Left forelimb (tissue), 1 donor: ENCODE data around the gene CDK5R1.

Experiments
- DNase-seq: peaks from one replicate; pipeline ENCODE4 v3.0.0-alpha.2; 2018; ENCODE audit warnings: low spot score

Gene CDK5R1

DNA sequence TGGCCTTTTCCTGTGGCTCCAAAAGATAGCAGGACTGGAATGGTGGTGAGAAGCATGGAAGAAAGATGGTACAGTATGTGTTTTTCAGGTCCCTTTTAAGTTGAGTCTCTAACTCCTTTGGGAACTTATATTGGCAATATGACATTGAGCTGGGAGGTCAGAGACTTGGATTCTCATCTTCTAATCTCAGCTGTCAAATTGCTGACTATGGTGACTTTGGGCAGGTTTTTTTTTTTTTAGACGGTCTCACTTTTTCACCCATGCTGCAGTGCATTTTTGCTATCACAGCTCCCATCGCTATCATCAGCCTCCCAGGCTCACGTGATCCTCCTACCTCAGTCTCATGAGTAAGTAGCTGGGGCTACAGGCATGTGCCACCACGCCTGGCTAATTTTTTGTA, 15.1 kb upstream of the CDK5R1 start:
- DNase-seq = no peak

DNA sequence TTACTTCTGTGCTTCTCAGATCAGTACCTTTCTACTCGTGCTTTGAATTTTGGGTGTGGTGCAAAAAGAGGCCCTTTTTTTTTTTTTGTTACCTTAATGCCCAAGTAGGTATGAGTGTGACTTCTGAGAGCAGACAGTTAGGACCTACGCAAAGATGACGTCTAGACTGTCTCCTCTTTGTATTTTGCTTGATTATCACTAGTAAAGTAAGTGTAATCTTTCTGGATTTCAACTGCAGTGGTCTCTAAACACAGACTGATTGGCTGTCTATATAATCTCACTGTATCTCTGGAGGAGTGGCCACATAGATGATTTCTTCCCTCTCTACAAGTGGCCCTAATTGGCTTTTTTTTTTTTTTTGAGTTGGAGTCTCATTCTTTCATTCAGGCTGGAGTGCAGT, 11.5 kb upstream of the CDK5R1 start:
- DNase-seq = no peak

- no peak for DNase-seq
These were observed 9.6 kb upstream of the CDK5R1 start for GRCh38 chr17:32477220-32477619.

GRCh38 chr17:32479074-32479617, 7.6 kb upstream of the CDK5R1 start:
- no peak for DNase-seq

DNA sequence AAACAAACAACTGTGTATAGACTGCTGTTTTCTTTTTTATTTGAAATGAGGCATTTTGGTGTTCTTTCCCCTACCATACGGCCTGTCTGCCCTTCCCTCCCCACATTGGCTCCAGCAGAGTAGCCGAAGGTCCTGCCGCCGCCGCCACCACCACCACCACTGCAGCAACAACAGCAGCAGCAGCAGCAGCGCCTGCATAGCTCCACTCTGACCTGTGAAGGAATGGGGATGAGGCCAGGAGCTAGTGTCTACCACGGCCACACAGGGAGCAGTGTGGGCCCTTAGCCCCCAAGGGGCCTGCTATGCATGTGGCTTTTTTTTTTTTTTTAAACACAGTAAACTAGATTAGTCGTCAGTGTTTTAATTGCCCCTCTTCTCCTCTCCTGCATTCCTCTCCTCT, 5.6 kb upstream of the CDK5R1 start:
- DNase-seq = no peak

GRCh38 chr17:32482568-32483320, 4.0 kb upstream of the CDK5R1 start:
- DNase-seq = no peak

- peak; percentile 85 for DNase-seq
These were observed 3.3 kb upstream of the CDK5R1 start for GRCh38 chr17:32483451-32484019.

DNA sequence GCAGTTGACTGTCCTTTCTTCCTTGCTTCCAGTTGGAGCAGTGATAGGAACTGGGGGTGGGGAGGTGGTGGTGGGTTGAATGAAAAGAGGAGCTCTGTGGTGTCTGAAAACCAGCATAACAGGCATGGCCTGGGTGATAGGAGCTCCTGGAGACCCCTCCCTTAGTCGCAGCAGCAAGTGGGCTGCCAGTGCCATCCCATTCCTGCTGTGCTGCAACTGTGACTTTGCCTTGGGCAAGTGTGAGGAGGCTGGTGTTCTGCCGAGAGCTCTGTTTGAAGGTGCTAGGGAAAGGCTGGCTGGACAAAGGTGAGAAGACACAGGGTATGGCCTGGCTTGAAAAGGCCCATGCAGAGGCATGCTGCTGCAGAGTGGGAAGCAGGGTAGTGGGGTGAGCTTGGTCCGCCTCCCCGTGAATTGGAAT, 2.7 kb upstream of the CDK5R1 start:
- no peak for DNase-seq

DNA sequence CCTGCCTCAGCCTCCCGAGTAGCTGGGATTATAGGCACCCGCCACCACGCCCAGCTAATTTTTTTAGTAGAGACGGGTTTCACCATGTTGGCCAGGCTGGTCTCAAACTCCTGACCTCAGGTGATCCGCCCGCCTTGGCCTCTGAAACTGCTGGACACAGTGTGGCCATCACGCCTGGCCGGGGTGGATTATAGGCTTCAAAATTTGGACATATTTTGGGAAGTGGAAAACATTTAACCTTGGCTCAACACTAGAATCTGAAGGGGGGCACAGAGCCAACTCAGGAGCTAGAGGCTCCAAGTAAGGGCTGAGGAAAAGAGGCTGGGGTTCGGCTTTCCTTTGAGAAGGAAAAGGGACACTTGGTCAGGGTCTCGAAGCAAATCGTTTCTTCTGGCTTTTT, 2.2 kb upstream of the CDK5R1 start:
- DNase-seq = no peak

GRCh38 chr17:32485261-32486110, 1.3 kb upstream of the CDK5R1 start:
- DNase-seq = no peak

DNA sequence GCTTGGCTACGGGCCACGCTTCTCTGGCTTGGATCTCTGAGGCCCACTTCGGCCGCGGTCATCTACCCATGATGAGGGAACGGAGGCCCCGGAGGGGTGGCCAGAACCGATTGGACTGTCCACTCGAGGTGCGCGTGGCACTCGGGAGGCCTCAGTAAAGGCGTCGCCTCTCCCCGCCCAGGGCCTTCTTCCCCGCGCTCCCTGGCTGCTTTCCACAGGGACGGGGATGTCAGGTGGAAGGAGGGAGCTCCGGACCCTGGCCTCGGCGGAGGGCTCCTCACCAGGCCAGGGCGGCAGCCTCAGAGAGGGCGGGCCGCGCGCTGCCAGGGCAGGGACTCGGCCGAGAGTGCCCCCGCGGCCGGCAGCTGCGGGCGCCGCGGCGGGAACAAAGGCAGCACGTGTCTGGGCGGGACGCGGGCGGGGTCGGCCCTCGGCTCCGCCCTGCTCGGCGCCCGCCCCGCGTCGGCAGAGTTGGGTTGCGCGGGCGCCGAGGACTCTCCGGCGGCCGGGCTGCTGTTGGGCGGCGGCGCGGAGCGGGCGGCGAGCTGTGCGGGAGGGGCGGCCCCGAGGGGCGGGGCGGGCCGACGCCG, 587 bp upstream of the CDK5R1 start:
- DNase-seq = peak; percentile 82

GRCh38 chr17:32487473-32488176, 832 bp downstream of the CDK5R1 start:
- DNase-seq = peak; percentile 63

GRCh38 chr17:32488177-32488542, 1.4 kb downstream of the CDK5R1 start:
- DNase-seq = peak; percentile 65

DNA sequence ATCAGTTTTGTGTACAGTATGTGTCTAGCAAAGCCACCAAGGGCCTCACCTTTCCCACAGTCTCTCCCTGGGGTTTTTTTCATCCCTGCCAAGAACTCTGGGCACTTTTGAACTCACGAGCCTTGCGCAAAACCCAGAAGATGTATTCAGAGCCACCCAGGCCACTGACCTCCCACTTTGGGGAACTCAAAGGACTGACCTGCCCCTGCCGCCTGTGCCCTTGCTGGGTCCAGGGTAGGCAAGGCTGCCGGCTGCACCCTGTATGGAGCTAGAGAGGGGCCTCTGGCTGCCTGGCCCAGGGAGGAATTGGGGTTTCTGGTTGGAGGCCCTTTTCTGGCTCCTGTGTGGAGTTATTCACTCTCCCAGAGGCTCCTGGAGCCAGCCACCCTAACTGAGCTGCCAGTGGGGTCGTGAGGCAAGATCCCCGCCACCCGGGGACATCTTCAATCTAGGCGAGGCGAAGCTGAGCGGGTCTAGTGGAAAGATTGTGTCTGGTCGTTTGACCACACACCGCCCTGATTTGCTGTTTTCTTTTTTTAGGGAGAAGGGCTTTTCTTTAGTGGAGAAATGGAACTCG, 1.9 kb downstream of the CDK5R1 start:
- no peak for DNase-seq

DNA sequence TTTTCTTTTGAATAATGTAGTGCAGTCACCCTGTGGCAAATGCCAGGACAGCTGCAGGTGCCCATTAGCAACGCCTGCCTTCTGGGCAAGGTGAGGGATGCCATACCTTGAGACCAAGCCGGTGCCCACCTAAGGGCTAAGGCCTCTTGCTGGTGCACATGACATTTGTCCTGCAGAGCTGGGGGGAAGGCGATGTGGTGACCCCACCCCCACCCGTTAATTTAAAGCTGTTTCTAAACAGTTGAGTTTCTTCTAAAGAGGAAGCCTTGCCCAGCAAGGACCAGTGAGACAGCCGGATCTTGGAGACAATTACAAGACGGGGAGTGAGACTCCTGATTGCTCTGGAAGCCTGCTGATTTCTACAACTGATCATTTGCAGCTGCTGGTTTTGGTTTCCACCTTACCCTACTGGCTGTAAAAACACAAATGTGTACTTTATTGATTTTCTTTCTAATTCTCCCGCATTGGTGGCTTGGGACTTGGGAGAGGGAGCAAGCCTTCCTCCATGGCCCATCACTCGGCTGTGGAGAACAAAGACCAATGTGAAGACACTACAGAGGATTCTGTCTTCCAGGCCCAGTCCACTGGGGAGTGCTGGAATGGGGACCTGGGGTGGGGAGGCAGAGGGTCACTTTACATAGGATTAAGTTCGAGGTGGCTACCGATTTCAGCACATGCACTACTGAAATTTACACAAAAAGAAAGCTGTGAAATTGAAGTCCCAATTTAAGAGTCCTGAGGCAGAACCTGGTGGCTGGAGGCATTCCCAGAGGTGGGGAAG, 2.7 kb downstream of the CDK5R1 start:
- no peak for DNase-seq

- peak; percentile 55 for DNase-seq
These were observed 3.3 kb downstream of the CDK5R1 start for GRCh38 chr17:32490101-32490482.

DNA sequence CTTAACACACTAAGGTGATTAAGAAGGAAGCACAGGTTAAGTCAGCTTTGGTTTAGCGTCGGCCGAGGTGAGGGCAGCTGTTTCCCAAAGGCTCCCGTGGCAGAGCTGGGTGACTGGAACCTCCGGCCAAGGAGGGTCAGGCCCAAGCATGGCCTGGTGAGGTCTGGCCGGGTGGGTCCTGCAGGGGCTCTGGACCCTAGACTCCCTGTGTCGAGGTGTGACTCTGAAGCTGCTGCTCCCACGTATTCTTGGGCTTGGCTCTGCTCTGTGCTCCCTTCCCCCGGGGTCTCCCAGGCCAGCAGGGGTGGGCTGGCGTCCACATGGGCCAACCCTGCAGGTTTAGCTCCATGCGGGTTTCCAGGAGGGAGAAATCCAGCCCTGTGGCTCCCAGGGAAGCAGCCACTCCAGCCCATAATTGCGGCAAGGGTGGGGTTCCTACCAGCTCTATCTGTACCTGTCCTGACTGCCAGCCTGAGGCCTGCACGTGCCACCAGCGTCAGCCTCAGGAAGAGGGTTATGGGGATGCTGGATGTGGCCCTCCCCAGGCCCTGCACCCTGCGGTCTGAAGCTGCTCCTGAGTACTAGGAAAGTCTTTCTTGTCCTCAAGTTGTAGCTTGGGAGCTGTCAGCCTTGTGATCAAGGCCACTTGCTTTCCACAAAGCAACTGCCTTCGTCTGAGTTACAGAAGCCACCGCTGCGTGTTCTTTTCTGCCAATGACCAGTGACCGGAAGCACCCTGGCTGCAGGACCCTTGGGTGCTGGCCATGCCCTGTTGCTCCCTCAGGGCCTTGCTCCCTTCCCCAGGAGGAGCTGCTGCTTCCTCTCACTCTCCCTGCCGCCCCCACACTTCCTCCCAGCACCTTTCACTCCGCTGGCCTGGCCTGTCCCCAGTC, 4.8 kb downstream of the CDK5R1 start:
- DNase-seq = peak; percentile 62

GRCh38 chr17:32492264-32492589, 5.4 kb downstream of the CDK5R1 start:
- no peak for DNase-seq

DNA sequence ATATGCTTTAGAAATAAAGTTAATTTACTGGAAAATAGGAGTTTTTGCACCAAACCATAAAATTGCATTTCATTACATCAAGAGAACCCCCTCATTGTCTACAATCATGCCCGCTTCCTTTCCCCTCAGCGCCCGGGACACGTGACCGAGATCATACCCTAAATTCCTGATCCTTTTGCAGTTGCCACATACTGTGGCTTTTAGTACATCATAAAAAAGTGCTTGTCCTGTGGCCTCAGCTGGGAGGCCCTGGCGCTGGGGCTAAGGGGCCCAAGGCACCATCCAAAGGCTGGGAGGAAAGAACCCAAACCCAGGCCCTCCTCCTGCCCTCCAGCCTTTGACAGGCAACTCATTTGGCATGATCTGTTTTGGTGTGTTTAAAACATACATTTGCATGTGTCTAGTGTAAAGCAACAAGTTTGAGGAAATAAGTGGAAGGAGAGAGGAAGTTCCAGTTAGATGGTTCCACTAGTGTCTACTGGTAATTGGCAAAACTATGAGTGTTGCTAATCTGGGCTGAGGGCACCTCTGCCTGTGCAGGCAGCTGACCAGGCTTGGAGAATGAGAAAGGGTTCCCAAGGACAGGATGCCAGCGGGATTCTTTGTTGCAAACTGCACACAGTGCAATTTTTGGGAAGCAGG, 6.0 kb downstream of the CDK5R1 start:
- DNase-seq = no peak
